Erythroblast (primary cell): ENCODE measurements around the gene CAMKMT.

Source experiments
- DNase-seq, 2 experiments: peaks; one replicate each; lab custom pipeline; 2025; lab: John Stamatoyannopoulos, UW
- GATA1 ChIP-seq: IDR thresholded peaks from 2 replicates; pipeline ENCODE4 v1.6.1; 2011; ENCODE audit warnings: low read depth, mild to moderate bottlenecking, control low read depth, low read length, moderate library complexity
- POLR2A ChIP-seq: IDR thresholded peaks from 2 replicates; pipeline ENCODE4 v1.6.1; 2011; ENCODE audit warnings: mild to moderate bottlenecking, low read length

CAMKMT gene

DNA sequence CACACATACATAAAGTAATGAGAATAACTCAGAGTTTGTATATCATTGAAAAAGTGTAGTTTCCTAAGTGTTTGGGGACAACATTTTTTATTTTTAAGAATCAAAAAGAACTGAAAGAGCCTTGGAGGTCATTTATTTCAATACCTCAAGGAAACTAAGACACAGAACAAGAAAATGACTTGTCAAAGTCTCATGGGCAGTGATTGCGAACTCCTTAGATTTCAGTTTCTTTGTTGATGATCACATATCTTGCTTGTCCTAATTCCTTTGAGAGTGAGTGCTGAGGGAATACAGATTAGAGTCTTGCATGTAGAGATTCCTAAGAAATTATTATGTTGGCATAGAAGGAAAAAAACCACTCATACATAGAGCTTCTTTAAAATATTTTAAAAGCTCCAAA lies 243.8 kb downstream of the CAMKMT start:
- DNase-seq: no peak
- no peak for TF ChIP-seq POLR2A
- no peak for TF ChIP-seq GATA1

DNA sequence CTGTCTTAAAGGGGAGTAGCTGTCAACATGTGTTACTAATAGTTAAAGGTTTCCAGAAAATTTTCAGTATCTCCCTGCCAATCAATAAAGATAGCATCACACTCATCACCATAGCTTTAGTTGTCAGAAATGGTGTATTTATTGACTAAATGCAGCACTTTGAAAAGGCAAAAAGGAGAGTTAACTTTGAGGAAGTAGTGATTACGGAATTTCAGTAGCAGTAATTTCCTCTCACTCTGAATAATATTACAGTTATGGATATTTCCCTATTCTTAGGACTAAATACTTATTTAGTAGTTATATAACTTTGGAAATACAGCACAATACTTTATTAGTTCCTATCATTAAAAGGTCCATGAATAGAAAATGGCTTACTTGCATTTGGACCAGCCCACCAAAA lies 250.5 kb downstream of the CAMKMT start:
- no peak for DNase-seq
- TF ChIP-seq POLR2A: no peak
- TF ChIP-seq GATA1: no peak

DNA sequence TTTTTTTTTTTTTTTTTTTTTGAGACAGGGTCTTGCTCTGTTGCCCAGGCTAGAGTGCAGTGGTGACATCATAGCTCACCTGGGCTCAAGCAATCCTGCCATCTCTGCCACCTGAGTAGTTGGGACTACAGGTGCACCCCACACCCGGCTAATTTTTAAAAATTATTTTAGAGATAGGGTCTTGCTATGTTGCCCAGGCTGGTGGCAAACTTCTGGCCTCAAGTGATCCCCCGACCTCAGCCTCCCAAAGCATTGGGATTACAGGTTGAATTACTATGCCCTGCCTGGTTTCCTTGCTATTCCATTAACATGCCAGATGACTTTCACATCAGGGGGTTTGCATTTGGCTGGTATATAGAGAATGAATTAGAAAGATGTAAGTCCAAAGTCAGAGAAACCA lies 253.2 kb downstream of the CAMKMT start:
- TF ChIP-seq GATA1 (no peak), POLR2A (no peak)
- no peak for DNase-seq

DNA sequence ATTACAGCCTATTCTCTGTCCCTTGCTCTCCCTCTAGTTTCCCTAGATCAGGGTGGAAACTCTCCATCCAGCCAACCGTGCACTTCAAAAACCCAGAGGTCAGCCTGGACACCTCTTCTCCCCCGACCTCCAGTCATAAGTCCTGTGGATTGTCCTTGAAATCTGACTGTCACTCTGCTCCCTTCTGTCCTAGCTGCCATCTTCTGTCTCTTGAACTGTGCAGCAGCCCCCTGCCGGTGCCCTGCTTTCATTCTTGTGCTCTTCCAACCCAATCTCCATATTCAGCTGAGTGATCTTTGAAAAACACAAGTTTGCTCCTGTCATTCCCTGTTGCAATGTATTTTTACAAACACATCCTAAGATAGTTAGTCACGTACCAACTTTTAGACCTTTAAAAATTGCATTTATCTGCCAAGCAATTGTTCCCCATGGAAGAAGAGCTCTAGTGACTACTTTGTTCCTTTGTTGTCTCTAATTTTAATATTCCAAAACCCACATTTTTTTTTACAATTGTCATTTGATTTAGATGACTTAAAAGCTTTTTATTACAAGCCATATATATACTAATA lies 254.3 kb downstream of the CAMKMT start:
- TF ChIP-seq POLR2A: no peak
- TF ChIP-seq GATA1: no peak

DNA sequence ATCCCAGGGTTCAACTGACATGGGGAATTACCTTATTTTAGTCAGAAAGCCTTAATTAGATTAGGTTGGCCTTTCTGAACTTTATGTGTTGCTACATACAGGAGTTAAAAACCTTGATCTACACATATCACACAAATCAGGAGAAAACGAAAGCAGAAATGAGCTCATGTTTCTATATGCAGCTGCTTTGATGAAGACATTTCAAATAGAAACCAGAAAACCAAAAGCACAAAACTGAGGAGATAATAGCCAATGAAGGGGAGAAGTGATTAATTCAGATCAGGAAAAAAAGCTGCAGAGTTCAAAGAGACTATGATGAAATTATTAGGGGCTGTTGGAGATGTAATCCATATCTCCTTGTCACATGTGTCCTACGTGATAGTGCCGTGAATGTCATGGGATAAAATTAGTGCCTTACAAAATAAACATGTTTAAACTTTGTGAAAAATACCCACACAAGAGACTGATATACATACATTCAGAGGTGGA lies 255.0 kb downstream of the CAMKMT start:
- TF ChIP-seq POLR2A: no peak
- no peak for TF ChIP-seq GATA1
- peak; percentile 6 to 13 for DNase-seq

More for the DNA sequence above, 254.3 kb downstream of the CAMKMT start:
- DNase-seq: no peak

DNA sequence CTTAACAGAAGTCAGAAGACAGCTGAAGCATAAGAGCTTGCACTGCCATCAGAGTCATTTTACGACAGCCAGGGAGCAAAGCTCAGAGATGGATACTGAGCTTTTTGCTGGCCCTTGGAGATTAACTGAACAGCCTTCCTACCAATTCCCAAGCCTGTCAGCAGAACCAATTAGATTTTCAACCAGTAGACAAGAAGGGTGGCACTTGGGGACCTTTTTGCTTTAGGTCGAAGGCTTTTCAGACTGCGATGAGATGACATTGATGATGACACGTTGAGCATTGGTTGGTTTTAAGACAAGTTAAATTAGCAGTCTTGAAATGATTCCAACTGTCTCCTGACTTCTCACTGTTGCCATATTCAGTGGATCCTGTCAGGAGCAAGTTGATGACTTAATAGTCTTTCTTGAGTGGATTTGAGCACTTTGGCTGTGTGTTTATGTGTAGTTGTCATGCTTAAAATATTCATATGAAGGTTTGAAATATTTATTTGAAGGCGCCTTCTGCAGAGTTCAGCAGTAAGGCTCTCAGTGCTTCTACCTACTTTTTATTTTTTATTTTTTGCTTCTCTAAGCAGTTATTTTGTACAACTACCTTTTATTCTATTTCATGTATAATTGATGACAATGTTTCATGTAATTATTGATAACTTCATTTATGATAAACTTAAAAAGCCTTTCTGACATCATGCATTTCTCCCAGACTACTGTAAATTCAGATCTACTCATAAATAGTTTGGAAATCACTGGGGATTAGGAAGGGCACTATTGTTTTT lies 256.7 kb downstream of the CAMKMT start:
- TF ChIP-seq POLR2A: no peak
- TF ChIP-seq GATA1: no peak
- no peak for DNase-seq

DNA sequence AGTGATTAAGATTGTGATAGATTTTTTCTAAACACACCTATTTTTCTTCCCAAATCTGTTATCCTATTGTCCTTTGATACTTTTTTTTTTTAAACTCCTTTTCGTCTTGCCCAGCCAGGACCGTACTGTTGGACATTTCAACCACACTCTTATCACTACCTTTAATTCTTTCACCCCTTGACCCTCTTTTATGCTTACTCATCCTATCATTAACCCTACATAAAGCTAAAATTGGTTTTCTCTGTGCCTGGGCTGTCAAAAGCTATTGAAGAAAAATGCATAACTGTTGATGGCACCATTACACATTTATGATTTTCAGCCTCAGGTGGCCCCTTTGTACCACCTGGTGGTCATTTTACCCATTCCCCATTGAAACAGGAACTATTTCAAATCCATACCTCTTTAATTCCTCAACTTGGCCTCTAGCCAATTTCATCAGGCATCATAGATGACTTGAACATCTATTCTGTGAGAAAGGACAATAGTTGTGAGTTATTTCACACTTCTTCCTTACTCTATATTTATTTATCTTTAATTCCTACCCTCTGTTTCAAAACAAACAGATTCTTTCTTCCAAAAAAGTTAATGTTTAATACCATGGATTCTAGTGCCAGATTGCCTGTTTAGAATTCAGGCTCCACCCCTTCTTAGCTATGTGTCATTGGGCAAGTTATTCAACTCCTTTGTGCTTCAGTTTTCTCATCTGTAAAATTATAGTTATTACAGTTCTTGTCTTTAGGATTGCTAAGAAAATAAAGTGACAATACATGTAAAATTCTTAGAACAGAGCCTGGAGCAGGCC lies 258.6 kb downstream of the CAMKMT start:
- DNase-seq: no peak
- TF ChIP-seq POLR2A: no peak
- TF ChIP-seq GATA1: no peak

DNA sequence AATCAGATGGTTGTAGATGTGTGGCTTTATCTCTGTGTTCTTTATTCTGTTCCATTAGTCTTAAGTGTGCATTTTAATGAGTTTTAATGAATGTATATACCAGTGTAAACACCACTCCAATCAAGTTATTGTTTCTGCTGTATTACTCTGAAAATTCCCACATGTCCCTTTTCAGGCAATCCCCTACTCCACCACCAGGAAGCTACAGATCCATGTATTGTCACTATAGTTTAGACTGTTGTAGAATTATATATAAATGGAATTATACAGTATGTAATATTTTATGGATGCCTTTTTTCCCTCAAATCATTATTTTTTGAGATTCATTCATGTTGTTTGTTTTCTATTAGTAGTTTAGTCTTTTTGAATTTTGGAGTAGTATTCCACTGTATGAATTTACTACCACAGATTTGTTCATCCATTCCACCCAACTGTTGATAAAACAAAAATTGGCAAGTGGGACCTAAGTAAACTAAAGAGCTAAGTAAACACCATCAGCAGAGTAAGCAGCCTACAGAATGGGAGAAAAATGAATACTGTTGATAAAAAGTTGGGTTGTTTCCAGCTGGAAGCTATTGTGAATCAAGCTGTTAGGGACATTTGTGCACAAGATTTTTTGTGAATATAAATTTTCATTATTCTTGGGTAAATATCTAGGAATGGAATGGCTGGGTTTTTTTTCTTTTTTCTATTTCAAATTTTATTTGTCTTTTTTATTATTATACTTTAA lies 262.0 kb downstream of the CAMKMT start:
- TF ChIP-seq GATA1: no peak
- no peak for TF ChIP-seq POLR2A
- no peak for DNase-seq

DNA sequence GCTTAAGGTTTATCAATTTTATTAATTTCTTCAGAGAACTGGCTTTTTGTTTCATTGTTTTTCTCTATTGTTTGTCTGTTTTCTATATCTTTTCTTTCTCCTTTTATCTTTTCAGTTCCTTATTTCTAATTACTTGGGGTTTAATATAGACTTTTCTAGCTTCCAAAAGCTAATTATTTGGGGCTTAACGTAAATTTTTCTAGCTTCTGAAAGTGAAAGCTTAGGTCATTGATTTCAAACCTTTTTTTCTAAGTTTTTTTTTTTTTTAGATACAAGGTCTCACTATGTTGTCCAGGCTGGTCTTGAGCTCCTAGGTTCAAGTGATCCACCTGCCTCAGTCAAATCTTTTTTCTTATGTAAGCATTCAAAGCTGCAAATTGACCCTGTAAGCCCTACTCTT lies 266.6 kb downstream of the CAMKMT start:
- TF ChIP-seq POLR2A (no peak), GATA1 (no peak)
- DNase-seq: no peak

DNA sequence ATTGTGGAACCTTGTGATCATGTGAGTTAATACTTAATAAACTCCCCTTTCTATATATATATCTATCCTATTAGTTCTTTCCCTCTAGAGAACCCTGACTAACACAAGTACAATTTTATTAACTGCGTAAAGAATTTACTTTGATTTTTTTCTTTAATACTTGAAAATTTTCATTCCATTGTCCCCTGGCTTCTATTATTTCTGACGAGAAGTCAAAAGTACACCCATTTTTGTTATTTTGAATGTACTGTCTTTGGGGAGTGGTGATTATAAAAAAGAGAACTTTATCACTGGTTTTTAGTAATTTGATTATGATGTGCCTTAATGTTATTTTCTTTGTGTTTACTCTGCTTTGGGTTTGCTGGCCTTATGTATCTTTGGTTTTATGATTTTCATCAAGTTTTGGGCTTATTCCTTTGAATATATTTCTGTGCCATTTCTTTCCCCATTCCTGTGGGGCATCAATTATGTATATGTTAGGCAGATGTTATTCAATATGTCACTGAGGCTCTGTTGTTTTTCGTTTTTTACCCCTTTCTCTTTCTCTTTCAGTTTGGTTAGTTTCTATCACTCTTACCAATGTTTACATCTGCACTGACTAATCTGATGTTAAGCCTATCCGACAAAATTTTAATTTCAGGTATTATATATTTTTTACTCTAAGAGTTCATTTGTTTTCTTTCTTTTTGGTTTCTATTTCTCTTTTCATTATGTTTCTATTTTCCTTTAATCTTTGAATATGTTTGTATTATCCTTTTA lies 271.4 kb downstream of the CAMKMT start:
- DNase-seq: no peak
- TF ChIP-seq POLR2A (no peak), GATA1 (no peak)

DNA sequence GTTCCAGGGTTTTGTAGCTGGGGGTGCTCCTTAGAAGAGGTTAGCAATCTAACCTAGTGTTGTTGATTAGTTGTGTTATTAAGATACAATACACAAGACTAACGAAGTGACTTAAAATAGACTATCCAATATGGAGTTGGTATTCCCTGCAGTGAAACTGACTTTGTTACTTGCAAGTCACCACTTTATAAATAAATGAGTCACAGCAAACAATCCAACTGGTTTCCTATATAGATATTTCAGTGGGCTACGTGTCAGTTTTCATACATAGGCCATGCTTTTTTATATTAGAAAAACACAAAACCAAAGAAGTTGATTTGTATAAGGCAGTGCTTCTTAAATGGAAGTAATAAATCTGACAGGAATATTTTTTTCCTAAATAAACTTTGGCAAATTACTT lies 274.0 kb downstream of the CAMKMT start:
- no peak for DNase-seq

DNA sequence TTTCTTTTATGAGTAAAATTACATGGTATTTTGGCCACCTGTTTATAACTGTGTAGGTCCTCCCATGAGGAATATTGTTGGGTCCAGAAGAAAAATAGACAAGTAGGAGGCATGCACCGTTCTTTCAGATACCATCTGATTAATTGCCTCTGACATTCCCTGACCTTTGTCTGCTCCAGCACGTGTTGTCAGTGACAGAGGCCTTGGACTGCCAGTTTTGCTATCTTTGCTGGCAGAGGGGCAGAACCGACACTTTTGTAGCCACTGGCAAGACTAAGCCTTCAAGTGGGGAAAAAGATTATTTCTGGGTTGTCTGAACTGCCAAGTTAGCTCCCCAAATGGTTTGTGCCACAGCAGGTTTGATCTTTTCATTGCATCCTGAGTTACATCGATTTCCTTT lies 276.9 kb downstream of the CAMKMT start:
- TF ChIP-seq POLR2A: no peak
- TF ChIP-seq GATA1: no peak

More for the DNA sequence above, 274.0 kb downstream of the CAMKMT start:
- no peak for TF ChIP-seq POLR2A

DNA sequence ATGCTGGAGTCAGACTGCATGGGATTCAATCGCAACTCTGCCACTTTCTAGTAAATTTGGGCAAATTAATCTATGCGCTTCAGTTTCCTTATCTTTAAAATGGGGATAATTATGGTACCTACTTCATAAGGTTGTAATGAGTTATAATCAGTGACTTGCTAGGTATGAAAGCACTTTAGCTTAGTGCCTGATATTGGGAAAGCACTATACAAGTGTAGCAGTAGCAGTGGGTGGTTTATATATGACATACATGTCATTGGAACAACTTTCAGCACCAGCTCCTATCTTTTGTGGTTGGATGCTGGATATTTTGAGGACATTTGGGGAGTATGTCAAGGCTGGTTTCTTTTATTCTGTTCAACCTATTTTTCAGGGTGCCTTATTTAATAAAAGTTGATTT lies 277.7 kb downstream of the CAMKMT start:
- TF ChIP-seq GATA1: no peak
- no peak for TF ChIP-seq POLR2A

More for the DNA sequence above, 276.9 kb downstream of the CAMKMT start:
- DNase-seq: peak; percentile 28 to 80

More for the DNA sequence above, 277.7 kb downstream of the CAMKMT start:
- no peak for DNase-seq
